Measurements from ENCODE around the gene OR7G1. TPM values are rescaled to one million over a fixed set of nuclear protein-coding genes. Genes with fewer than 3 reads are reported as not detected.

OR7G1 gene
- polyA plus RNA-seq, 1 donor (not counting 4 experiments of a cell fraction or from before 2014, with no cell fraction given), result not detected

- no peak overlapping the region for H3K4me2 ChIP-seq (ENCODE audit: control insufficient read depth, extremely low read depth, insufficient read depth, low read depth, low read length)
- H3K4me1 ChIP-seq (ENCODE audit: control insufficient read depth, extremely low read depth, insufficient read depth, low read length), result no peaks in the 10 kb centered on the region
- peaks cover 34% of the 10 kb centered on the region for H3K9me3 ChIP-seq (ENCODE audit: control insufficient read depth, low read depth, low read length)
- H2AFZ ChIP-seq (ENCODE audit: control insufficient read depth, low read length), result no peak overlapping the region
- no peak overlapping the region for H3K9ac ChIP-seq (ENCODE audit: control insufficient read depth, extremely low read depth, insufficient read depth, low read length)
- no peak for TF ChIP-seq EZH2 (IDR thresholded peaks at IDR 0.05; ENCODE audit: low read length)
- TF ChIP-seq CTCF (optimal IDR thresholded peaks at IDR 0.05 in 1 of 3, IDR thresholded peaks at IDR 0.05 in 1 of 3, conservative IDR thresholded peaks at IDR 0.05 in 1 of 3; ENCODE audit: extremely low read depth in 1 of 3, insufficient read depth in 2 of 3, low read length in 3 of 3), result no peak
- H3K9me1 ChIP-seq (ENCODE audit: control insufficient read depth, extremely low read depth, insufficient read depth, low read length), result no peaks in the 10 kb centered on the region
- H3K27ac ChIP-seq (ENCODE audit: control insufficient read depth, insufficient read depth, low read length), result no peak overlapping the region
- FAIRE-seq (no peak), DNase-seq (ENCODE audit: low read depth, low spot score) (no peak)
- peaks cover 39 to 50% of the 10 kb centered on the region in 2 experiments for H3K36me3 ChIP-seq (ENCODE audit: control insufficient read depth in 2 of 2, extremely low read depth in 1 of 2, insufficient read depth in 2 of 2, low read length in 2 of 2)
- no peaks in the 10 kb centered on the region for H4K20me1 ChIP-seq (ENCODE audit: control insufficient read depth, extremely low read depth, insufficient read depth, low read length)
- dilution Hi-C loops (cut with MboI; ENCODE audit: extremely low pct_ligation_motif_present, low sequenced_read_pairs), result no loop called here
- H3K4me3 ChIP-seq (ENCODE audit: control insufficient read depth in 2 of 3, extremely low read depth in 1 of 3, insufficient read depth in 2 of 3, low read depth in 1 of 3, low read length in 3 of 3), result no peak overlapping the region
- H3K79me2 ChIP-seq (ENCODE audit: control insufficient read depth, insufficient read depth, low read length), result no peaks in the 10 kb centered on the region
- H3K27me3 ChIP-seq (ENCODE audit: control insufficient read depth, extremely low read depth, insufficient read depth, low read length), result no peaks in the 10 kb centered on the region
These were observed 45.9 kb upstream of the OR7G1 start for GRCh38 chr19:9161427-9161826.

- no peak overlapping the region for H3K4me2 ChIP-seq (ENCODE audit: control insufficient read depth, extremely low read depth, insufficient read depth, low read depth, low read length)
- no peak overlapping the region for H3K4me3 ChIP-seq (ENCODE audit: control insufficient read depth in 2 of 3, extremely low read depth in 1 of 3, insufficient read depth in 2 of 3, low read depth in 1 of 3, low read length in 3 of 3)
- H2AFZ ChIP-seq (ENCODE audit: control insufficient read depth, low read length), result no peak overlapping the region
- peaks cover 15% of the 10 kb centered on the region for H3K79me2 ChIP-seq (ENCODE audit: control insufficient read depth, insufficient read depth, low read length)
- H3K4me1 ChIP-seq (ENCODE audit: control insufficient read depth, extremely low read depth, insufficient read depth, low read length), result no peaks in the 10 kb centered on the region
- FAIRE-seq, result no peak
- no peak for DNase-seq (ENCODE audit: low read depth, low spot score)
- H3K9ac ChIP-seq (ENCODE audit: control insufficient read depth, extremely low read depth, insufficient read depth, low read length), result no peak overlapping the region
- no peak overlapping the region for H3K27ac ChIP-seq (ENCODE audit: control insufficient read depth, insufficient read depth, low read length)
- no peaks in the 10 kb centered on the region for H3K9me1 ChIP-seq (ENCODE audit: control insufficient read depth, extremely low read depth, insufficient read depth, low read length)
- H3K27me3 ChIP-seq (ENCODE audit: control insufficient read depth, extremely low read depth, insufficient read depth, low read length), result no peaks in the 10 kb centered on the region
- dilution Hi-C loops (cut with MboI; ENCODE audit: extremely low pct_ligation_motif_present, low sequenced_read_pairs), result no loop called here
- H3K36me3 ChIP-seq (ENCODE audit: control insufficient read depth in 2 of 2, extremely low read depth in 1 of 2, insufficient read depth in 2 of 2, low read length in 2 of 2), result peaks cover 44 to 50% of the 10 kb centered on the region in 2 experiments
- peaks cover 36% of the 10 kb centered on the region for H3K9me3 ChIP-seq (ENCODE audit: control insufficient read depth, low read depth, low read length)
- H4K20me1 ChIP-seq (ENCODE audit: control insufficient read depth, extremely low read depth, insufficient read depth, low read length), result no peaks in the 10 kb centered on the region
- no peak for TF ChIP-seq CTCF (optimal IDR thresholded peaks at IDR 0.05 in 1 of 3, IDR thresholded peaks at IDR 0.05 in 1 of 3, conservative IDR thresholded peaks at IDR 0.05 in 1 of 3; ENCODE audit: extremely low read depth in 1 of 3, insufficient read depth in 2 of 3, low read length in 3 of 3)
- no peak for TF ChIP-seq EZH2 (IDR thresholded peaks at IDR 0.05; ENCODE audit: low read length)
These were observed 44.3 kb upstream of the OR7G1 start for GRCh38 chr19:9159891-9160290.
